Measurements from ENCODE around the gene SLC44A5.
"Not testable (repeated sequence)": the region's sequence is repeated elsewhere in the genome, so short reads cannot be mapped to it uniquely, and the experiment has no call there.

Gene SLC44A5

GRCh38 chr1:75373542-75374159 lies 237.3 kb downstream of the SLC44A5 start:
- Histone ChIP-seq H4K20me1 (ENCODE audit: insufficient read depth, low read length) (no peaks in the 10 kb centered on the region), H3K9me3 (ENCODE audit: low read length) (no peaks in the 10 kb centered on the region), H3K27me3 (ENCODE audit: insufficient read depth, low read length) (no peaks in the 10 kb centered on the region), H3K9ac (ENCODE audit: low read length) (no peak overlapping the region), H2AFZ (ENCODE audit: low read length) (no peak overlapping the region), H3K4me3 (ENCODE audit: low read depth, low read length, poor library complexity, severe bottlenecking) (no peak overlapping the region), H3K9me2 (ENCODE audit: low read depth, low read length) (no peaks in the 10 kb centered on the region), H3K4me1 (ENCODE audit: insufficient read depth, low read length, severe bottlenecking) (no peaks in the 10 kb centered on the region), H3K27ac (ENCODE audit: low read depth, low read length, poor library complexity, severe bottlenecking) (no peak overlapping the region), H3K36me3 (ENCODE audit: insufficient read depth, low read length) (no peaks in the 10 kb centered on the region), H3F3A (ENCODE audit: insufficient read depth, low read length) (no peaks in the 10 kb centered on the region), H3K79me2 (ENCODE audit: insufficient read depth, low read length) (no peaks in the 10 kb centered on the region), H3K4me2 (ENCODE audit: low read length) (no peak overlapping the region)
- TF ChIP-seq CTCF (IDR thresholded peaks at IDR 0.05; ENCODE audit: low read length) (no peak), EZH2 (IDR thresholded peaks at IDR 0.05; ENCODE audit: borderline replicate concordance, low read length) (no peak)

GRCh38 chr1:75366595-75366994 lies 244.3 kb downstream of the SLC44A5 start:
- Histone ChIP-seq H3K4me3 (ENCODE audit: low read depth, low read length, poor library complexity, severe bottlenecking) (no peak overlapping the region), H3K36me3 (ENCODE audit: insufficient read depth, low read length) (no peaks in the 10 kb centered on the region), H3K79me2 (ENCODE audit: insufficient read depth, low read length) (no peaks in the 10 kb centered on the region), H3K4me1 (ENCODE audit: insufficient read depth, low read length, severe bottlenecking) (no peaks in the 10 kb centered on the region), H3K27me3 (ENCODE audit: insufficient read depth, low read length) (no peaks in the 10 kb centered on the region), H2AFZ (ENCODE audit: low read length) (no peak overlapping the region), H3K9ac (ENCODE audit: low read length) (no peak overlapping the region), H4K20me1 (ENCODE audit: insufficient read depth, low read length) (no peaks in the 10 kb centered on the region), H3K27ac (ENCODE audit: low read depth, low read length, poor library complexity, severe bottlenecking) (no peak overlapping the region), H3K9me2 (ENCODE audit: low read depth, low read length) (no peaks in the 10 kb centered on the region), H3F3A (ENCODE audit: insufficient read depth, low read length) (no peaks in the 10 kb centered on the region), H3K9me3 (ENCODE audit: low read length) (0 out of 2 replicates have a peak, but pooled peaks cover 2% of the 10 kb centered on the region), H3K4me2 (ENCODE audit: low read length) (no peak overlapping the region)
- TF ChIP-seq CTCF (IDR thresholded peaks at IDR 0.05; ENCODE audit: low read length) = no peak
- no peak for TF ChIP-seq EZH2 (IDR thresholded peaks at IDR 0.05; ENCODE audit: borderline replicate concordance, low read length)

- no peaks in the 10 kb centered on the region for H4K20me1 ChIP-seq (ENCODE audit: insufficient read depth, low read length)
These were observed 249.7 kb downstream of the SLC44A5 start for GRCh38 chr1:75361260-75361659.

GRCh38 chr1:75354267-75354666 lies 256.6 kb downstream of the SLC44A5 start:
- not testable (repeated sequence) for H3K27ac ChIP-seq (ENCODE audit: low read depth, low read length, poor library complexity, severe bottlenecking); H3K9ac ChIP-seq (ENCODE audit: low read length); H2AFZ ChIP-seq (ENCODE audit: low read length); H3K9me2 ChIP-seq (ENCODE audit: low read depth, low read length); H3K36me3 ChIP-seq (ENCODE audit: insufficient read depth, low read length); H3K27me3 ChIP-seq (ENCODE audit: insufficient read depth, low read length); H3K4me3 ChIP-seq (ENCODE audit: low read depth, low read length, poor library complexity, severe bottlenecking); H3K9me3 ChIP-seq (ENCODE audit: low read length); H3K79me2 ChIP-seq (ENCODE audit: insufficient read depth, low read length); H3F3A ChIP-seq (ENCODE audit: insufficient read depth, low read length); H3K4me1 ChIP-seq (ENCODE audit: insufficient read depth, low read length, severe bottlenecking); H4K20me1 ChIP-seq (ENCODE audit: insufficient read depth, low read length); H3K4me2 ChIP-seq (ENCODE audit: low read length)

More at GRCh38 chr1:75361260-75361659, 249.7 kb downstream of the SLC44A5 start:
- H3K4me3 ChIP-seq (ENCODE audit: low read depth, low read length, poor library complexity, severe bottlenecking) = no peak overlapping the region
- H3K27me3 ChIP-seq (ENCODE audit: insufficient read depth, low read length) = no peaks in the 10 kb centered on the region
- no peak for TF ChIP-seq EZH2 (IDR thresholded peaks at IDR 0.05; ENCODE audit: borderline replicate concordance, low read length)
- no peak for TF ChIP-seq CTCF (IDR thresholded peaks at IDR 0.05; ENCODE audit: low read length)
- H3K27ac ChIP-seq (ENCODE audit: low read depth, low read length, poor library complexity, severe bottlenecking) = no peak overlapping the region
- H3K4me1 ChIP-seq (ENCODE audit: insufficient read depth, low read length, severe bottlenecking) = no peaks in the 10 kb centered on the region
- no peak overlapping the region for H2AFZ ChIP-seq (ENCODE audit: low read length)
- H3K4me2 ChIP-seq (ENCODE audit: low read length) = no peak overlapping the region
- H3K9me3 ChIP-seq (ENCODE audit: low read length) = no peaks in the 10 kb centered on the region
- no peaks in the 10 kb centered on the region for H3K9me2 ChIP-seq (ENCODE audit: low read depth, low read length)
- H3F3A ChIP-seq (ENCODE audit: insufficient read depth, low read length) = no peaks in the 10 kb centered on the region
- H3K79me2 ChIP-seq (ENCODE audit: insufficient read depth, low read length) = no peaks in the 10 kb centered on the region
- H3K36me3 ChIP-seq (ENCODE audit: insufficient read depth, low read length) = no peaks in the 10 kb centered on the region
- H3K9ac ChIP-seq (ENCODE audit: low read length) = no peak overlapping the region

Measured in OCI-LY1 (cell line).